ENCODE results near the gene NOL3. TPM values are rescaled to one million over a fixed set of nuclear protein-coding genes. Genes with fewer than 3 reads are reported as not detected.

The NOL3 gene
- total and polyA plus RNA-seq, 7 experiments from 2014 or later: 0.89 to 66.0 (median 1.8) TPM; not detected in 2

DNA sequence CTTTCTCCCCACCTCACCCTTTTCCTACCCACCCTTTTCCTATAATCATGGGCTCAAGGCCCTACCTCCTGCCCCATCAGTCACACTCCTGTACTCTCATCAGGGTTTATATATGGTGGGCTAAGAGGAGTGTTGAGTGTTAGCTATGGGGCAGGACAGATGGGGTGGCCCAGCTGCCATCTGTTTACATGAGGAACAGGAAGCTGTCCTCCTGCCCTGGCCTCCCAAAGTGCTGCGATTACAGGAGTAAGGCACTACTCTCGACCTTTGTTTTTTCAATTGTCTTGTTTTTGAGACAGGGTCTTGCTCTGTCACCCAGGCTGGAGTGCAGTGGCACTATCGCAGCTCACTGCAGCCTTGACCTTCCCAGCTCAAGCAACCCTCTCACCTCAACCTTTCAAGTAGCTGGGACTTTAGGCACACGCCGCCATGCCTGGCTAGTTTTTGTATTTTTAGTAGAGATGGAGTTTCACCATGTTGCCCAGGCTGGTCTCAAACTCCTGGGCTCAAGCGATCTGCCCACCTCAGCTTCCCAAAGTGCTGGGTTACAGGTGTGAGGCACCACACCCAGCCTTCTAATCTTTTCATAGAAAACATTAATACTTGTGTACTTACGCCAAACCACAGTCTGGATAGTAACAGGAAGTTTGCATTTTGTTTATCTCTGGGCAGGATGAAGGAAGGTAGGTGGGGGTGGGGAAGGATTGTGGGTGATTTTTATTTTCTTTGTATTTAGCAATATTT lies 12.3 kb upstream of the NOL3 start:
- ATAC-seq: no peak
- peak overlapping the region; percentile 76 to 93 (median 87) for H3K4me3 Mint-ChIP-seq
- peak overlapping the region; percentile 78 for H3K4me3 ChIP-seq (ENCODE audit: low read length)

DNA sequence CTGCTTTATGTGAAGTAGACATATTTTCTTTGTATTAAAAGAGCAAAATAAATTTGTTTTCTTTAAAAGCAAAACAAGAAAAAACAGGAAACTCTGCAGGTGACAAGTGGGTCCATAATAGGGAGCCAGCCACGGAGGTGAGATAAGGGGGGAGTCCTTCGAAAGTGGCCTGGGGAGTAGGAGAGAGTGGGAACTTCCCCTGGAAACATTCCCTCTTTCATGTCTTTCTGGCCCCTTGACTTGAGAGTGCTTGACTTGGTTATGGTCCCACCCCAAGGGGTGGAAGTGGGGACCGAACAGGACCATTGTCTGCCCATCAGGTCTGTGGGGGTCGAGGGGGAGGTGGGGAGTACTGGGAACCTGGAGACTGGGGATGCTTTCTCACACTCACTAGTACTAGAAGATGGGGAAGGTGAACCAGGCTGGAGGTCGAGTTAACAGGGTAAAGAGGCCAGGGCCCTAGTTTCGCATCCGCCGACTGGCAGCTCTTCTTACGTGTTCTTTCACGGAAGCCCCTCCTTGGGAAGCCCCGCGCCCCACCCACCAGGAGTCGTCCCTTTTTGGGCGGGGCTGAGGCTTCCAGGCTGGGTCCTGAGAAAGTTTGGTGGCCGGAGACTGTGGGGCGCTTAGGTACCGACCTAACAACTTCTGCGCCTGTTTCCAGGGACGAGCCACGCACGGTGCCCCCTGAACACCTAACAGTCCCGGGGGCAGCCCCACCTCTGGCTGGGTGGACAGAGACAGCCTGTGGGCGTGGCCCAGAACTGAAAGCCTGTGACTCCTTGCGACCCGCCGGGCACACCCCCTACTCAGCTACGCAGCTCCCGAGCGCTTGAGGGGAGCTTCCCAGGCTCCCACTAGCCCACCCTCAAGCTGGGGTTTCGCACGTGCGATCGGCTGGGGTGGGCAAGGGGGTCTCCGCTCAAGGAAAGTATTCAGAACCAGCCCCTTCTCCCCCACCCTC lies 11.4 kb upstream of the NOL3 start:
- Histone ChIP-seq H3K4me3 (ENCODE audit: low read length) (peak overlapping the region; percentile 78), H3K4me1 (ENCODE audit: control insufficient read depth in 2 of 2, insufficient read depth in 2 of 2, low read length in 2 of 2) (peaks cover 49 to 52% of the 10 kb centered on the region in 2 donors), H3K27ac (ENCODE audit: low read depth, low read length) (peak overlapping the region; percentile 94), H3K27me3 (ENCODE audit: control insufficient read depth in 2 of 2, insufficient read depth in 2 of 2, low read length in 2 of 2) (peaks cover 0 to 12% of the 10 kb centered on the region in 2 donors), H3K36me3 (ENCODE audit: control insufficient read depth in 2 of 3, insufficient read depth in 3 of 3, low read length in 3 of 3) (peaks cover 0 to 3% (median 0%) of the 10 kb centered on the region in 3 experiments), H3K9me3 (ENCODE audit: control insufficient read depth in 2 of 3, low read length in 3 of 3) (no peaks in the 10 kb centered on the region)
- peaks cover under 1 to 11% (median 9%) of the 10 kb centered on the region in 5 donors for H3K27me3 Mint-ChIP-seq
- no peaks in the 10 kb centered on the region for H3K9me3 Mint-ChIP-seq
- intact Hi-C loops (cut with micrococcal nuclease): loop anchor here (1.0 to 2.0 kb wide), 5 partner anchors 50 to 182 kb away; partner anchors contain the start of genes CBFB (in 1 of the 2), FHOD1 (in 1 of the 2) and PHAF1 (in 1 of the 2)
- DNase-seq: peak in 8 of 9 donors; percentile 58 to 85 (median 72)
- H3K27ac Mint-ChIP-seq: peak overlapping the region; percentile 94 to 99 (median 95)
- ChIA-PET POLR2A (interaction anchor here (0.6 to 4.6 kb wide), 12 partner anchors 8 to 175 kb away, joined by 3 to 31 read pairs (median 5); partner anchors contain the start of genes B3GNT9, E2F4, FHOD1 and MATCAP1), CTCF (interaction anchor here (0.8 to 1.7 kb wide), 5 partner anchors 11 to 176 kb away, joined by 3 to 9 read pairs (median 4); partner anchors contain the start of genes MATCAP1 and NOL3)
- peak overlapping the region; percentile 76 to 93 (median 87) for H3K4me3 Mint-ChIP-seq
- H3K36me3 Mint-ChIP-seq: peaks cover 0 to 47% (median 0%) of the 10 kb centered on the region in 5 donors
- peak; percentile 55 for ATAC-seq
- H3K4me1 Mint-ChIP-seq: peaks cover 27 to 65% (median 52%) of the 10 kb centered on the region in 7 donors

More for the DNA sequence above, 12.3 kb upstream of the NOL3 start:
- H3K4me1 ChIP-seq (ENCODE audit: control insufficient read depth in 2 of 2, insufficient read depth in 2 of 2, low read length in 2 of 2): peaks cover 43 to 44% of the 10 kb centered on the region in 2 donors
- H3K27me3 ChIP-seq (ENCODE audit: control insufficient read depth in 2 of 2, insufficient read depth in 2 of 2, low read length in 2 of 2): peaks cover 0 to 9% of the 10 kb centered on the region in 2 donors
- peaks cover 0 to 3% (median 0%) of the 10 kb centered on the region in 3 experiments for H3K36me3 ChIP-seq (ENCODE audit: control insufficient read depth in 2 of 3, insufficient read depth in 3 of 3, low read length in 3 of 3)
- peak overlapping the region; percentile 94 for H3K27ac ChIP-seq (ENCODE audit: low read depth, low read length)
- H3K9me3 ChIP-seq (ENCODE audit: control insufficient read depth in 2 of 3, low read length in 3 of 3): no peaks in the 10 kb centered on the region
- Mint-ChIP-seq H3K27ac (peak overlapping the region; percentile 94 to 99 (median 95)), H3K36me3 (peaks cover 0 to 52% (median 0%) of the 10 kb centered on the region in 5 donors), H3K4me1 (peaks cover 34 to 64% (median 54%) of the 10 kb centered on the region in 7 donors), H3K27me3 (peaks cover 0 to 11% (median 10%) of the 10 kb centered on the region in 5 donors), H3K9me3 (peaks cover 0 to 1% (median 0%) of the 10 kb centered on the region in 11 donors)
- POLR2A ChIA-PET: interaction anchor here (0.6 to 4.6 kb wide), 13 partner anchors 10 to 140 kb away, joined by 3 to 31 read pairs (median 4); partner anchors contain the start of genes MATCAP1, SLC9A5 and TMEM208
- CTCF ChIA-PET: interaction anchor here (0.7 to 1.3 kb wide), 9 partner anchors 16 to 204 kb away, joined by 3 to 7 read pairs (median 3); no protein-coding TSS in a partner anchor
- DNase-seq: peak in 3 of 9 donors; percentile 27 to 55 (median 43)
- intact Hi-C loops (cut with micrococcal nuclease): loop anchor here in 1 of 2 donors (2.0 kb wide), 1 partner anchor 173 kb away; no protein-coding TSS in a partner anchor

DNA sequence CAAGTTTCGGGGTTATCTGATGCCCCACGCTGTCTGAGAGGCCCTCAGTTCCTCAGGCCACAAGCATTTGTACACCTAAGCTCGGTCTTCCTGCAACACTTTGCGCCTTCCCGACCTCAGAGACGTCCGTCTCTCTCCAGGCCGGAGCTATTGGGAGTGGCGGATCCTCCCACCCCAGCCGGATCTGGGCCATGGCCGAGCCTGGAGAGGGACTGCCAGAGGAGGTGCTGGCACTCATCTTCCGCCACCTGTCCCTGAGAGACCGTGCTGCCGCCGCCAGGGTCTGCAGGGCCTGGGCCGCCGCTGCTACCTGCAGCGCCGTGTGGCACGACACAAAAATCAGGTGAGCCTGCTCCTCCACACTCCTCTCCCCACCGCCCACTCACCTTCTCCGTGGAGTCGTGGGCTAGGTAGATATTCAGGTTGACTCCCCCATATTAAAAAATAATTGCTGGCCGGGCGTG lies 8.7 kb upstream of the NOL3 start:
- Mint-ChIP-seq H3K36me3 (peaks cover 0 to 44% (median 0%) of the 10 kb centered on the region in 5 donors), H3K9me3 (no peaks in the 10 kb centered on the region), H3K27me3 (peaks cover 16 to 22% (median 19%) of the 10 kb centered on the region in 5 donors), H3K27ac (peak overlapping the region in 1 of 9 donors; percentile 82), H3K4me1 (peaks cover 25 to 62% (median 44%) of the 10 kb centered on the region in 7 donors), H3K4me3 (peak overlapping the region in 8 of 10 donors; percentile 11 to 74 (median 46))
- ChIA-PET POLR2A (interaction anchor here (0.9 to 4.6 kb wide), 7 partner anchors 10 to 66 kb away, joined by 4 to 31 read pairs (median 8); partner anchors contain the start of genes B3GNT9, MATCAP1, NOL3 and TMEM208), CTCF (interaction anchor here (1.1 to 1.8 kb wide), 2 partner anchors 11 to 136 kb away, joined by 3 to 5 read pairs; no protein-coding TSS in a partner anchor)
- peaks cover 0 to 3% (median 0%) of the 10 kb centered on the region in 3 experiments for H3K36me3 ChIP-seq (ENCODE audit: control insufficient read depth in 2 of 3, insufficient read depth in 3 of 3, low read length in 3 of 3)
- H3K9me3 ChIP-seq (ENCODE audit: control insufficient read depth in 2 of 3, low read length in 3 of 3): no peaks in the 10 kb centered on the region
- peaks cover 9 to 26% of the 10 kb centered on the region in 2 donors for H3K27me3 ChIP-seq (ENCODE audit: control insufficient read depth in 2 of 2, insufficient read depth in 2 of 2, low read length in 2 of 2)
- intact Hi-C loops (cut with micrococcal nuclease): loop anchor here (1.0 to 2.0 kb wide), 5 partner anchors 9 to 227 kb away; partner anchors contain the start of genes CIAO2B (in 1 of the 2), NOL3 (in 1 of the 2) and TMEM208 (in 1 of the 2)
- ATAC-seq: no peak
- no peak for DNase-seq
- H3K4me3 ChIP-seq (ENCODE audit: low read length): no peak overlapping the region
- H3K27ac ChIP-seq (ENCODE audit: low read depth, low read length): no peak overlapping the region
- H3K4me1 ChIP-seq (ENCODE audit: control insufficient read depth in 2 of 2, insufficient read depth in 2 of 2, low read length in 2 of 2): peaks cover 39 to 66% of the 10 kb centered on the region in 2 donors

DNA sequence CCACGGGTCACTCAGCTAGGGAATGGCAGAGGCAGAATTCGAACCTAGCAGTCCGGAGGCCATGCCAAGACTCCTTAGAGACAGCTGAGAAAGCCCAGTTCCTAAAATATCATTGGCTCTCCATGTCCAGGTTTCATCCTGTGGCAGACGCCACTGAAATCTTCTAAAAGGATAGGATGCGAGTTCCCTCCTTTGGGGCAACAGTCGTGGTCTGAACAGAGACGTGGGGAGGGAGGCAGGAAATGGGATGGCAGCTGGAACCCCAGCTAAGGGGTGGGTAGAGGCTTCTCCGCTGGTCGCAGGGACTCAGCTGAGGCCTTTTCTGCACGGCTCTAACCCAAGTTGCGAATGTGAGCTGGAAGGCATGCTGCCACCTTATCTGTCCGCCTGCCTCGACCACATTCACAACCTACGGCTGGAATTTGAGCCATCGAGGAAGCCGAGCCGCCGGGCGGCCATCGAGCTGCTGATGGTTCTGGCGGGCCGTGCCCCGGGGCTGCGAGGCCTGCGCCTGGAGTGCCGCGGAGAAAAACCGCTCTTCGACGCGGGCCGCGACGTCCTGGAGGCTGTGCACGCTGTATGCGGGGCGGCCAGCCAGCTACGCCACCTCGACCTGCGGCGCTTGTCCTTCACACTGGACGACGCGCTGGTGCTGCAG lies 7.7 kb upstream of the NOL3 start:
- POLR2A ChIA-PET: interaction anchor here (0.9 to 4.6 kb wide), 8 partner anchors 9 to 158 kb away, joined by 3 to 31 read pairs (median 6); partner anchors contain the start of genes B3GNT9, E2F4, MATCAP1 and NOL3
- Histone ChIP-seq H3K27me3 (ENCODE audit: control insufficient read depth in 2 of 2, insufficient read depth in 2 of 2, low read length in 2 of 2) (peaks cover 9 to 30% of the 10 kb centered on the region in 2 donors), H3K4me3 (ENCODE audit: low read length) (peak overlapping the region; percentile 51), H3K9me3 (ENCODE audit: control insufficient read depth in 2 of 3, low read length in 3 of 3) (no peaks in the 10 kb centered on the region), H3K27ac (ENCODE audit: low read depth, low read length) (no peak overlapping the region), H3K36me3 (ENCODE audit: control insufficient read depth in 2 of 3, insufficient read depth in 3 of 3, low read length in 3 of 3) (peaks cover 0 to 3% (median 0%) of the 10 kb centered on the region in 3 experiments), H3K4me1 (ENCODE audit: control insufficient read depth in 2 of 2, insufficient read depth in 2 of 2, low read length in 2 of 2) (peaks cover 29 to 59% of the 10 kb centered on the region in 2 donors)
- ATAC-seq (no peak), DNase-seq (no peak)
- Mint-ChIP-seq H3K27me3 (peaks cover 23 to 30% (median 27%) of the 10 kb centered on the region in 5 donors), H3K4me3 (peak overlapping the region in 9 of 10 donors; percentile 11 to 78 (median 69)), H3K27ac (peak overlapping the region in 1 of 9 donors; percentile 82), H3K9me3 (no peaks in the 10 kb centered on the region), H3K4me1 (peaks cover 18 to 51% (median 34%) of the 10 kb centered on the region in 7 donors), H3K36me3 (peaks cover 0 to 43% (median 0%) of the 10 kb centered on the region in 5 donors)
- CTCF ChIA-PET: interaction anchor here (1.0 to 1.8 kb wide), 3 partner anchors 8 to 23 kb away, joined by 5 to 7 read pairs (median 7); no protein-coding TSS in a partner anchor
- intact Hi-C loops (cut with micrococcal nuclease): no loop called here
